HG03571 (cell line): ENCODE data around the gene FAM234A.

Experiments used
- ATAC-seq: cut with Tn5 transposase; IDR thresholded peaks from one replicate; pipeline ENCODE4 v1.9.1; 2021; ENCODE audit not compliant: unreplicated experiment

FAM234A gene

DNA sequence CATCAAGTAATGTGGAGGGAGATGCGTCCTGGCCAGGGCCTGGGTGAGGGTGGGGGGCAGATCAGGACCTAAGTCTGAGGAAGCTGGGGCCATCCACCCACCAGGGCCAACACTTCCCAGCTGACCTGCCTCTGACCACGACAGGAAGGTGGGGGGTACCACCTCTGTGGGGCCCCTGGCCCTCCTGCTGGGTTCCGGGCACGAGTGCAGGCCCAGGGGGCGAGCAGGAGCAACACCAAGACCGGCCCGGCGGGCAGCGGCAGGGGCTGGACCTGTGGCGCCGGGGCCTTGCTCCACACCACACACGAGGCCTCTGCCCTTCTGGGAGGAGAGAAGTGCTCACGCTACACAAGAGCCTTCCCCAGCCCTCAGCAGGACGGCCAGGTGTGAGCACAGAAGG is 61.7 kb downstream of the FAM234A start:
- no peak for ATAC-seq

DNA sequence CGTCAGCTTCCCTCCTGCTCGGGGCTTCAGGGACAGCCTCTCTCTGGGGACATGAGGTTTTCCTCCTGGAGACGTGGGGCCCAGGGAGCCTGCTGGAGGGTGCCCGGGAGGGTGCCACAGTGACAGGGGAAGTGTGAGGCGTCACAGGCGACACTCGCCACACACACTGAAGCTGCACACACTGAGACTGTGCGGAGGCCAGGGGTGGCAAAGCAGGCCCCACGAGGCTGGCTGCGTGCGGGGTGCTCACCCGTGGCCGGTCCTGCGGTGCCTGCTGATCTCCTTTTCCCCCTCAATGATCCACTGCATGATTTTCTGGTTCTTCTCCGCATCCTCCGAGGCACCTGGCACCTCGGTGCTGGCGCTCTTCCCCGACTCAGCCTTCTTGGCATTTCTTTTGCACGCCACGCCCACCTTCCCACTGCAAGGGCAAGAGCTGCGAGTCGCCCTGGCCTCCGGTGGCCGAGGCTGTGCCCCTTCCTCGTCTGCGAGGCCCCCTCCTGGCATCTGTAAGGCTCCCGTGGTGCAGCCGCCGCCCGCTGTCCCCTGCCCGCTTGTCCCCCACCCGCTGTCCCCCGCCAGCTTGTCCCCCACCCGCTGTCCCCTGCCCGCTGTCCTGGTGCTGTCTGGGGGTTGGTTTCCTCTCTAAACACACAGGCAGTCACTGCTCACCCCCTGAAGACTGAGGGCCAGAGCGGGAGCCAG is 62.3 kb downstream of the FAM234A start:
- no peak for ATAC-seq

DNA sequence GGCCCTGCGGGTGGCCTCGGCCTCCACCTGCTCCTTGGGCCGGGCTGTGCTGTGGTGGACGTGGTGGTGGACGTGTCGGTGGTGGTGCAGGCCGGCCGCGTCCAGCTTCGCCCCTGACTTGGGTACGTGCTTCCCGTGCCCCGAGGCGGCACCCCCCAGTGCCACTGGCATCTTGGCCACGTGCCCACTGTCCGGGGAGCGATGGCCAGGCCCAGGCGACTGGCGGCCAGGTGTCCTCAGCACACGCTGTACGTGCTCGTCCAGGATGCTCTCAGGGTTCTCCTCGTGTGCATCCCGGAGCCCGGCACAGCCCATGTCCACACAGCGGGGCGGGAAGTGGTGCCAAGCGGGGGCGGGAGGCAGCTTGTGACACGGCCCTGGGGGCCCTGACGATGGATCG is 63.2 kb downstream of the FAM234A start:
- no peak for ATAC-seq

DNA sequence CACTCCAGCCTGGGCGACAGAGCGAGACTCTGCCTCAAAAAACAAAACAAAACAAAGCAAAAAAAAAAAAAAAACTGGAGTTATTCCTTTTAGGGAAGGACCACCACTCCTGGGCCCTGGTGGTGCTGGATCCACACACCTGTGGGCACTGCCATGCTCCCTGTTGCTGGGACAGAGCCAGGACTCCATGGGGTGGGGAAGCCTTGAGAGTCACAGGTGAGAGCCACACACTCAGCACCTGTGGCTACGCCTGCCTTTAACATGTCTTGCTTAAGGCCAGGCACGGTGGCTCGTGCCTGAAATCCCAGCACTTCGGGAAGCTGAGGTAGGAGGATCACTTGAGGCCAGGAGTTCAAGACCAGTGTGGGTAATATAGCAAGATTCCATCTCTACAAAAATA is 66.6 kb downstream of the FAM234A start:
- ATAC-seq = no peak

DNA sequence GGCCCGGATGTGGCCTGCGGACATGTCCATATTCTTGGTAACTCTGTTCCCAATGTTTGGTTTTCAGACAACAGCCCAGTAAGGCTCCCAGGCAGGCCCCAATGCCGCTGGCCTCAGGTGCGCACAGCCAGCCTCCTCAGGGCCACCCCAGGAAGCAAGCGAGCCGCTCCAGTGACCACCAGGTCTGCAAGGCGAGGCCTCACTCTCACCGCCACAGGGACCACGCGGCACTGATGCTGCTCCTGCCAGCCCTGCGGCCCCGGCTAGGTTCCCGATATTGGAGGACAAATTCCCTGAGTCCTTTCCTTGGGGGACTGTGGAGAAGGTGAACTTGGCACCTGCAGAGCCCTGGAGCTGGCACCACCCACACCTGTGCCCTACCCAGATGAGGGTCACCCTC is 67.3 kb downstream of the FAM234A start:
- ATAC-seq = no peak

DNA sequence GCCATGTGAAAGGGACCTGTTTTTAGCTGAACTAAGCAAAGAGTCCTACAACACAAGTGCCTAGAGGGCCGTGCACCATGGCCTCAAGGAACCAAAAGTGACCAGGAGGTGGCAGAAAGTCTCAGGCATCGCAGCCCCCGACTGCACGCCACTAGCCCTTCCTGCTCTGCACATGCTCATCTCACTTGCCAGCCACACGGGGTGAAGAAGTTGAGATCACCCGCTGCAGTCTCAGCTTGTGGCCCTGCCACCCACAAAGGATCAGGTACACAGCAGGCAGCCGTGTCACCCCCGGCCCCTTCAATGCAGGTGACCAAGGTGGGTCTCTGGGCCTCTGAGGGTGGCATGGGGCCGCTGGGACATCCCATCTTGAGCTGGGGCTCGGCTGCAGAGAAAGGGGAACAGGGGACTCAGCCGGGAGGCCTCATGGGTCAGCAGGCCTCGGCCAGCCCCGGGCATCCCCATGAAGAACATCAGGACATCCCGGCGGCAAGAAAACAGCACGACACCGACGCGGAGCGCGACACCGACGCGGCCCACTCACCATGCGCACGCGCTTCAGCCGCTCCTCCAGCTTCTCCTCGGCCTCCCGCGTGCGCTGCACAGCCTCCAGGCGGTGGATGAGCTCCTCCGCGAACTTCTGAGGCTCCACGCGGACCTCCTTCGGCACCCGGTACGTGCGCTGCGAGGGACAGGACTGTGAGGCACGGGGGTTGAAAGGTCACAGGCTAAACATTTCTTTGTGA is 69.3 kb downstream of the FAM234A start:
- ATAC-seq = no peak

DNA sequence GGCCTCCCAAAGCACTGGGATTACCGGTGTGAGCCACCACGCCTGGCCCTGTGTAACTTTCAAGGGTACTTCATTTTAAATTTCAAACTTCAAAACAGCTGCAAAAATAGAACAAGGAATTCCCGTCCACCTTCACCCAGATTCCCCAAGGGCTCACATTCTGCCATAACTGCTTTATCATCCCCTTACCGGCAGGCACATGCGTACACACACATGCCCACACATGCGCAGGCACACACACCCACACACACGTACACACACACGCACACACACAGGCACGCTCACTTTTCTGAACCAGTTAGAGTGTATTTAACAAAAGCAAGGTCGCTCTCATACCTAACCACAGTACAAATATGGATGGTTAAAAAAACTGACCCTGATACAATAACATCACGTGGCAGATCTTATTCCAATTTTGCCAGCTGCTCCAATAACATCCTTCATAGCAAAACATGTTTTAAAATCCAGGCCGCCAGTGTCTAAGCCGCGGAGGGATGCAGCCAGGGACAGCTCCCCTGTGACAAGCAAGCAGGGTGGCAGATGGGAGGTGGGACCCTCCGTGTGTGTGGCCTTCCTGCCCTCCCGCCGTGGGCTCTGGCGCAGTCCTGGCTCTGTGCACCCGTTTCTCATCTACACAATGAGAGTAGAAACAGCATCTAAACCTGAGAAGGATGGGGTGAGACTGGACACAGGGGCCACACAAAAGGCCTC is 71.5 kb downstream of the FAM234A start:
- no peak for ATAC-seq

DNA sequence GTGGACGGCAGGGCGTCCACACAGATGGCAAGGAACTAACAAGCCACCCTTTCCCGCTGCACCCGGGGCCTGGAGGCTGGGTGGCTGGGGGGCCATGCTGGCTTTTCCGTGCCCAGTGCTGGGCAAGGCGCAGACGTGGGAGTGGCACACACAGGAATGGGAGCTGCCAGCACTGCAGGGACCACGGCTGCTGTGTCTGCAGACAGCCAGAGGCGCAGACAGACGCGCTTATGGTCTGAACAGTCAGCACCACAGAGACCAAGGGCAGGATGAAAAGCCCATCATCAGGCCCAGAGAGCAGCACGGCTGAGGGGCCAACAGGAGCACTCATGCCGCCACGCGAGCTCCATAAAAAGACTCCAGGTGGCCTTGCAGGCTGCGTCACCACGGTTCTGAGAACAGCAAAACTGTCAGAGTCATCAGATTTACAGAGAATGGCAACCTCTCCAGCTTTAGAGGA is 72.3 kb downstream of the FAM234A start:
- no peak for ATAC-seq

DNA sequence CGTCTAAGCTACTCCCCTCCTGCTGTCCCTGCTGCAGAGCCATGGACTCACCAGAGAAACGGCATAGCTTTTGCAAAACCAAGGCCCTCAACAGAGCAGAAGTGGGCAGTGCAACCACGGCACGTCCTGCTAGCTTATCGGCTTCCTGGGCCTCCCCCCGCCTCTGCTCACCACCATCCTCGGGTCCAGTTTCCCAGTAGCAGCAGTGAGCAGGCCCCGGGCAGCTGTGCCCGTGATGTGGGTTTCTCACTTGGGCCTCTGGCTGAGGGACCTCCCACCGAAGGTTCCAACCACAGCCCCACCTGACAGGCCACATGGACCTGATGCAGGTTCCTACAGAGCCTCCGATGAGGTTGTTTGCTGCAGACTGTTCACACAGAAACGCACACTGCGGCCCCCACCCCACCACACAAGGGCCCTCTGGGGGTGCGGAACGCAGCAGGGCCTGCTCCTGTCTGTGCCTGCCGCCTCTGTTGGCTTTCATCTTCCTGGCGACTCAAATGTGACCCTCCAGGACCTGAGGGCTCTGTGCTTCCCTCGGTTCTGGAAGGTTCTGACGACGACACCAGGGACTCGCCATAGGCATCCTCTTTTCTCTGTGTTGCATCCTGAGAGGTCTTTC is 73.2 kb downstream of the FAM234A start:
- ATAC-seq = no peak

DNA sequence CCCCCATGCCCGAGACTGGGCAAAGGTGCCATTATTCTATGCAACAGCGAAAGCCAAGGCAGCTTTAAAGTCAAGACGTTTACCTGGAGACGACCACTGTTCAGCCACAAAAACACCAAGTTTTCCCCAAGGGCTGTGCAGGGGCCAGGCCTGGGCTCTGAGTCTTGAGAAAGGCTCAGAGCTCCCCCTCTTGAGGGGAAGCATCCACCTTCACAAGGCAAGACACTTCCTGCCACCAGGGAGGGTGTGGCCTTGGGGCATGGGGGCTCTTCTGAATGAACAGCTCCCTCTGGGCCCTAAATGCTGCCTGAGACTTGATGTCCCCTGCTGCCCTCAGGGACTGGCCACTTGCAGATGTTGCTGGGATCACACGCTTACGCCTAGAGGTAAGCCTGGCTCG is 74.9 kb downstream of the FAM234A start:
- no peak for ATAC-seq

DNA sequence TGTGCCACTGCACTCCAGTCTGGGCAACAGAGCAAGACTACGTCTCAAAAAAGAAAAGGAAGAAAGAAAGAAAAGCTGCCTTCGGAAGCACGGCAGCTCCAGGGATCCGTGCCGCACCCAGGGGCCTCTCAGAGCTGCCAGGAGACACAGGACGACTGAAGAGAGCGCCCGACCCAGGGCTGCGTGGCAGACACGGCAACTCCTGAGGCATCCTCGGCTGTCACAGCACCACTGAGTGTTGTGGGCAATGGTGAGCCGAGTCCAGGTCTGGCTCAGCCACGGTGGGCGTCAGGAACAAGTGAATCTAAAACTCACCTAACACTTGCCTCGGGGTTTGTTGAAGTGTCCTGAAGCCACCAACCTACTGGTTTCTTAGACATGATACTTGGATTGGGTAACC is 77.1 kb downstream of the FAM234A start:
- no peak for ATAC-seq

DNA sequence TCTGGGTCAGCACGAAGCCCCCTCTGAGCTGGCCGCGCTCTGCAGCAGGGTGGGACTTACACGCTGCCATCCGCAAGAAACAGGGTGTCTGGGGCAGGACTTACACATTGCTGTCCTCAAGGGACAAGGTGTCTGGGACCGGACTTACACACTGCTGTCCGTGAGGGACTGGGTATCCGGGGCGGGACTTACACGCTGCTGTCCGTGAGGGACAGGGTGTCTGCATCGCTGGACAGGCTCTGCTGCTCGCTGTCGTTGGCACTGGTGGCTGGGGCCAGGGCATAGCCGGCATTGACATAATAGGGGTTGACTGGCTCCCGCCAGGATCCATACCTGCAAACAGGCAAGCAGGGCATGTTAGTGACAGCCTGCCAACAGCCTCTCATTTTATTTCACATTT is 79.7 kb downstream of the FAM234A start:
- no peak for ATAC-seq

DNA sequence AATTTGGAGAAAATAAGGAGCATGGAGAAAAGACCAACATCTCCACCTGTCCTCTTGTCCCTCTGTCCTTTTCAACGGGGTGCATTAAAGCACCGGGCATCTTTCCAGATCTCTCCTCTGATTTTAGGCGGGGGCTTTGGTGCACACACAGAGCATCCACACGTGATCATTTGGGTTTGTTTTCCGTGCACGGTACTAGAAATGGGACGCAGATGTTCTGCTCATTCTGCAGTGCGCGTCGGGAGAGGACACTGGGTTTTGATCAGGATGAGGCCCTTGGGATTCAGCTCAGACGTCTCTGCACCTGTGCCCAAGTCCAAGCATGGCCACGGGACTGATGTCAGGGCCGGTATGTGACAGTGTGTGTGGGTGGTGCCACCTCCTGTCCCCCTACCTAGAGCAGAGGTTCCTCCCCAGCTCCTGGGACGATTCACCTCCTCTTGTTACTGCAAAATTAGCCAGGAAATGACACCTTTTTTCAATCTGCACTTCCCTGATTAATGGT is 80.2 kb downstream of the FAM234A start:
- ATAC-seq = no peak
